ENCODE measurements around the gene PIR. TPM values are rescaled to one million over a fixed set of nuclear protein-coding genes. Genes with fewer than 3 reads are reported as not detected.
A peak's percentile ranks its signal among the peaks of the same experiment; 100 is the strongest.

The PIR gene
- total and polyA plus RNA-seq, 9 donors = 8.2 to 23.7 (median 13.1) TPM

GRCh38 chrX:15336023-15336413 is 157.1 kb downstream of the PIR start:
- intact Hi-C loops (cut with DNase I) = no loop called here
- WGBS, 3 donors = 32 to 37% (median 32%) methylated on average over 10 of the region's 10 CpGs
- H3K4me3 ChIP-seq = peak overlapping the region; percentile 33
- no peaks in the 10 kb centered on the region for H3K36me3 ChIP-seq
- no peaks in the 10 kb centered on the region for H3K4me1 ChIP-seq (ENCODE audit: insufficient read depth)
- no peaks in the 10 kb centered on the region for H3K27me3 ChIP-seq
- no peaks in the 10 kb centered on the region for H3K9me3 ChIP-seq
- TF ChIP-seq CTCF (IDR thresholded peaks at IDR 0.05) (no peak), EP300 (IDR thresholded peaks at IDR 0.05) (no peak), POLR2A (IDR thresholded peaks at IDR 0.05) (no peak)
- DNase-seq = peak in 1 of 5 donors; percentile 29
- H3K27ac ChIP-seq = no peak overlapping the region

GRCh38 chrX:15335135-15336022 is 157.8 kb downstream of the PIR start, which contains the start of gene PIGA:
Gene PIGA, minus strand, starts transcription at chrX:15335523. Its CDS starts 3,593 bp downstream, at chrX:15331930.
- Histone ChIP-seq H3K4me3 (peak within 1 kb of the TSS; percentile 76), H3K27me3 (no peaks in the 10 kb centered on the region), H3K4me1 (ENCODE audit: insufficient read depth) (no peaks in the 10 kb centered on the region), H3K9me3 (no peaks in the 10 kb centered on the region), H3K27ac (peak within 1 kb of the TSS; percentile 52 to 86), H3K36me3 (no peaks in the 10 kb centered on the region)
- no peak for TF ChIP-seq CTCF (IDR thresholded peaks at IDR 0.05)
- TF ChIP-seq POLR2A (IDR thresholded peaks at IDR 0.05) = peak; percentile 95
- TF ChIP-seq EP300 (IDR thresholded peaks at IDR 0.05) = peak; percentile 59
- WGBS, 3 donors = 31 to 40% (median 39%) methylated on average over 71 to 72 of the region's 72 CpGs
- DNase-seq = peak; percentile 91 to 95 (median 92)
- intact Hi-C loops (cut with DNase I) = no loop called here

Other genes starting within 250 kb of the PIR start
- 1 to 10 TPM in 2 of 7 donors, under 1 TPM in 5; 0.20 to 2.1 (median 0.97) TPM for gene ASB9, start 223.2 kb downstream of the PIR start, total RNA-seq
- 1 to 10 TPM; 1.2 to 2.1 TPM for gene ASB9, start 223.2 kb downstream of the PIR start, polyA plus RNA-seq
- not detected for gene ASB11, start 177.7 kb downstream of the PIR start, total RNA-seq
- under 1 TPM; 0.06 to 0.08 TPM for gene ASB11, start 177.7 kb downstream of the PIR start, polyA plus RNA-seq
- 10 to 100 TPM in 5 of 7 donors, 1 to 10 TPM in 2; 9.1 to 29.1 (median 10.5) TPM for gene PIGA, start 157.8 kb downstream of the PIR start, total RNA-seq
- gene PIGA, start 157.8 kb downstream of the PIR start, polyA plus RNA-seq = 1 to 10 TPM; 5.8 to 6.4 TPM
- gene VEGFD, start 108.9 kb downstream of the PIR start, total RNA-seq = 1 to 10 TPM in 4 of 7 donors, under 1 TPM in 3; 0.57 to 5.5 (median 1.2) TPM
- gene VEGFD, start 108.9 kb downstream of the PIR start, polyA plus RNA-seq = 1 to 10 TPM; 2.5 to 5.4 TPM
- gene BMX, start 7.5 kb upstream of the PIR start, total RNA-seq = 1 to 10 TPM in 6 of 7 donors, under 1 TPM in 1; 0.50 to 1.7 (median 1.1) TPM
- gene BMX, start 7.5 kb upstream of the PIR start, polyA plus RNA-seq = 1 to 10 TPM; 1.5 to 3.9 TPM
- 1 to 10 TPM in 5 of 7 donors, under 1 TPM in 2; 0.37 to 7.2 (median 2.3) TPM for gene ACE2, start 107.6 kb upstream of the PIR start, total RNA-seq
- gene ACE2, start 107.6 kb upstream of the PIR start, polyA plus RNA-seq = 10 to 100 TPM in 1 of 2 donors, 1 to 10 TPM in 1; 1.8 to 20.8 TPM
- 1 to 10 TPM in 5 of 7 donors, under 1 TPM in 2; 0.23 to 1.9 (median 1.2) TPM for gene CLTRN, start 171.5 kb upstream of the PIR start, total RNA-seq
- gene CLTRN, start 171.5 kb upstream of the PIR start, polyA plus RNA-seq = 1 to 10 TPM; 1.7 to 2.9 TPM
- gene CA5B, start 244.9 kb upstream of the PIR start, total RNA-seq = 10 to 100 TPM; 11.8 to 39.5 (median 26.9) TPM
- gene CA5B, start 244.9 kb upstream of the PIR start, polyA plus RNA-seq = 10 to 100 TPM in 1 of 2 donors, 1 to 10 TPM in 1; 6.5 to 24.1 TPM

All from ovary (tissue), 9 donors.